Fibroblast of lung (primary cell): ENCODE measurements around the gene KLHL18.

Experiments used
- EZH2 ChIP-seq: IDR thresholded peaks from 2 replicates; pipeline ENCODE4 v1.5.1; 2012; ENCODE audit warnings: low read length, control low read depth, mild to moderate bottlenecking; ENCODE audit errors: missing control alignments
- TF ChIP-seq, protein P1 (sequence below), 2 donors: IDR thresholded peaks in 1 of 2; conservative IDR thresholded peaks in 1 of 2; 1 replicate in 1 of 2; 2 replicates in 1 of 2; pipeline ENCODE4 v1.5.1; 2011 to 2012; ENCODE audit warnings: low read length in 2 of 2, control low read depth in 1 of 2, inconsistent platforms in 1 of 2, low read depth in 1 of 2, mild to moderate bottlenecking in 1 of 2

DNA sequence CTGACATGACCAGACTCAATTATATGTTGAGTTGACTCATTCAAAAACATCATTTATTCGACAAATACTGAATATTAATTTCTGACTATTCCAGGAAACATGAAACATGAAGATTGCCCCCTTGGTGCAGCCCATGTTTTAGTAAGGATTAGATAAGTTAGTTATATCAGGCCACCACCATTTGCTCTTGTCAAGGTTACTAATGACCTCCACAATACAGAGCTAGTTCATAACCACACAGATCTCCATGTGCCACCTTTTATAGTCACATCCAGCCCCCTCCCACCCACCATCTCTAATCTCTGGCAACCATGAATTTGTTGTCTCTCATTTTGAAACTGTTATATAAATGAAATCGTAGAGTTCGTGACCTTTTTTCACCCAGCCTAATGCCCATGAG, 15.7 kb downstream of the KLHL18 start:
- TF ChIP-seq, protein P1, sequence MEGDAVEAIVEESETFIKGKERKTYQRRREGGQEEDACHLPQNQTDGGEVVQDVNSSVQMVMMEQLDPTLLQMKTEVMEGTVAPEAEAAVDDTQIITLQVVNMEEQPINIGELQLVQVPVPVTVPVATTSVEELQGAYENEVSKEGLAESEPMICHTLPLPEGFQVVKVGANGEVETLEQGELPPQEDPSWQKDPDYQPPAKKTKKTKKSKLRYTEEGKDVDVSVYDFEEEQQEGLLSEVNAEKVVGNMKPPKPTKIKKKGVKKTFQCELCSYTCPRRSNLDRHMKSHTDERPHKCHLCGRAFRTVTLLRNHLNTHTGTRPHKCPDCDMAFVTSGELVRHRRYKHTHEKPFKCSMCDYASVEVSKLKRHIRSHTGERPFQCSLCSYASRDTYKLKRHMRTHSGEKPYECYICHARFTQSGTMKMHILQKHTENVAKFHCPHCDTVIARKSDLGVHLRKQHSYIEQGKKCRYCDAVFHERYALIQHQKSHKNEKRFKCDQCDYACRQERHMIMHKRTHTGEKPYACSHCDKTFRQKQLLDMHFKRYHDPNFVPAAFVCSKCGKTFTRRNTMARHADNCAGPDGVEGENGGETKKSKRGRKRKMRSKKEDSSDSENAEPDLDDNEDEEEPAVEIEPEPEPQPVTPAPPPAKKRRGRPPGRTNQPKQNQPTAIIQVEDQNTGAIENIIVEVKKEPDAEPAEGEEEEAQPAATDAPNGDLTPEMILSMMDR (conservative IDR thresholded peaks at IDR 0.05 in 1 of 2, IDR thresholded peaks at IDR 0.05 in 1 of 2; ENCODE audit: low read depth in 1 of 2, low read length in 2 of 2) = no peak
- no peak for TF ChIP-seq EZH2
